Measurements from ENCODE around the gene SOX5. TPM values are rescaled to one million over a fixed set of nuclear protein-coding genes. Genes with fewer than 3 reads are reported as not detected.
"Not testable (repeated sequence)": the region's sequence is repeated elsewhere in the genome, so short reads cannot be mapped to it uniquely, and the experiment has no call there.

SOX5 gene
- total RNA-seq, 1 experiment from 2014 or later: not detected

DNA sequence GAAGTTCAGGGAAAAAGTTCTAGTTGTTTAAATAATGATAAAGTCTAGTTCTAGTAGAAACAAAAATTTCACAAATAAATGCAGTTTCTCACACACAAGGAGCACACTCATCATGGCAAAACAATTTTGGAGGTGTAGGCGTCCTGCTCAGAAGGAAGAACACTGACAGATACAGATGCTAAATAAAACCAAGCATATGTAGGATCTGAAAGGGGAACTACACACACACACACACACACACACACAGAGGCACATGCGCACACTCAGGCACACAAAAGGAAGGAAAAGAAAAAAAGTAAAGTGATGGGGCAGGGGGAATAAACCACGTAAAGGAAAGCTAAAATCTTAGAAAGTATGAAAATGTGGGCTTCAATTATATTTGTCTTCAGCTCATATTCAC, 117.7 kb downstream of the SOX5 start:
- H3K27me3 Mint-ChIP-seq (ENCODE audit: unreplicated experiment): no peaks in the 10 kb centered on the region
- H3K27ac Mint-ChIP-seq (ENCODE audit: unreplicated experiment): no peak overlapping the region
- H3K36me3 Mint-ChIP-seq (ENCODE audit: insufficient read depth, unreplicated experiment): no peaks in the 10 kb centered on the region
- BruUV-seq (replicated peaks): no TSS peak
- intact Hi-C loops (cut with micrococcal nuclease; ENCODE audit: unreplicated experiment): no loop called here
- no peak for DNase-seq
- no peak for TF ChIP-seq CTCF (IDR thresholded peaks at IDR 0.05; ENCODE audit: unreplicated experiment)
- CTCF ChIA-PET: no interaction called here
- H3K4me3 Mint-ChIP-seq (ENCODE audit: low read depth, unreplicated experiment): no peak overlapping the region
- no peaks in the 10 kb centered on the region for H3K9me3 Mint-ChIP-seq (ENCODE audit: low read depth, unreplicated experiment)
- no peaks in the 10 kb centered on the region for H3K4me1 Mint-ChIP-seq (ENCODE audit: low read depth, unreplicated experiment)

- Mint-ChIP-seq H3K9me3 (ENCODE audit: low read depth, unreplicated experiment) (no peaks in the 10 kb centered on the region), H3K36me3 (ENCODE audit: insufficient read depth, unreplicated experiment) (no peaks in the 10 kb centered on the region), H3K27ac (ENCODE audit: unreplicated experiment) (no peak overlapping the region), H3K4me1 (ENCODE audit: low read depth, unreplicated experiment) (no peaks in the 10 kb centered on the region), H3K27me3 (ENCODE audit: unreplicated experiment) (no peaks in the 10 kb centered on the region), H3K4me3 (ENCODE audit: low read depth, unreplicated experiment) (no peak overlapping the region)
- intact Hi-C loops (cut with micrococcal nuclease; ENCODE audit: unreplicated experiment): no loop called here
- BruUV-seq (replicated peaks): no TSS peak
- TF ChIP-seq CTCF (IDR thresholded peaks at IDR 0.05; ENCODE audit: unreplicated experiment): no peak
- CTCF ChIA-PET: no interaction called here
- no peak for DNase-seq
Measured at GRCh38 chr12:23830210-23830609, 119.3 kb downstream of the SOX5 start.

DNA sequence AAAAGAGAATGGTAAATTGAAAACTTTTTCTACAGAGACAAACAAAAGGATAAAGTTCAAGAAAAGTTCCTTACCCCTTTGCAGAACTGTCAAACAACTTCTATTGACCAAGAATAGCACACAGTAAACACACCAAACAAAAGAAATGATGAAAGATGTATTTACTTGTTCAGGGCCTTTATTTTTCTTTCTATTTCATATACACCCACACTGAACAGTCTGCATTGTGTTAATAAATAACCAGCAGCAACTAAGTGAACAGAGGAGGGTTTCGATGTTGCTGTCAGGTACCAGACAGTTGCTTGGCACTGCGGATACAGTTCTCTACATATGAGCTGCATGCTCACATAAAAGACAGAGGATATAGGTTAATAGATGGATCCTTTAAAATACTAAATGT, 122.1 kb downstream of the SOX5 start:
- TF ChIP-seq CTCF (IDR thresholded peaks at IDR 0.05; ENCODE audit: unreplicated experiment): no peak
- no peaks in the 10 kb centered on the region for H3K36me3 Mint-ChIP-seq (ENCODE audit: insufficient read depth, unreplicated experiment)
- no TSS peak for BruUV-seq (replicated peaks)
- H3K4me1 Mint-ChIP-seq (ENCODE audit: low read depth, unreplicated experiment): no peaks in the 10 kb centered on the region
- intact Hi-C loops (cut with micrococcal nuclease; ENCODE audit: unreplicated experiment): no loop called here
- H3K27ac Mint-ChIP-seq (ENCODE audit: unreplicated experiment): no peak overlapping the region
- H3K4me3 Mint-ChIP-seq (ENCODE audit: low read depth, unreplicated experiment): no peak overlapping the region
- DNase-seq: no peak
- CTCF ChIA-PET: no interaction called here
- H3K27me3 Mint-ChIP-seq (ENCODE audit: unreplicated experiment): no peaks in the 10 kb centered on the region
- peaks cover 3% of the 10 kb centered on the region for H3K9me3 Mint-ChIP-seq (ENCODE audit: low read depth, unreplicated experiment)

DNA sequence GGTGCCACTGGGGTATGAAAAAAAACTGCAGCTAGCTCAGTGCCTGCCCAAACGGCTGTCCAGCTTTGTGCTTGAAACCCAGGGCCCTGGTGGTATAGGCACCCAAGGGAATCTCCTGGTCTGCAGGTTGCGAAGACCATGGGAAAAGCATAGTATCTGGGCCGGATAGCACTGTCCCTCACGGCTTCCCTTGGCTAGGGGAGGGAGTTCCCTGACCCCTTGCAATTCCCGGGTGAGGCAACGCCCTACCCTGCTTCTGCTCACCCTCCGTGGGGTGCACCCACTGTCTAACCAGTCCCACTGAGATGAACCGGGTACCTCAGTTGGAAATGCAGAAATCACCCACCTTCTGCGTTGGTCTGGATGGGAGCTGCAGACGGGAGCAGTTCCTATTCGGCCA, 124.3 kb downstream of the SOX5 start:
- H3K4me3 Mint-ChIP-seq (ENCODE audit: low read depth, unreplicated experiment); CTCF ChIA-PET; H3K4me1 Mint-ChIP-seq (ENCODE audit: low read depth, unreplicated experiment); intact Hi-C loops (cut with micrococcal nuclease; ENCODE audit: unreplicated experiment); H3K36me3 Mint-ChIP-seq (ENCODE audit: insufficient read depth, unreplicated experiment); BruUV-seq (replicated peaks); H3K27me3 Mint-ChIP-seq (ENCODE audit: unreplicated experiment); DNase-seq; H3K9me3 Mint-ChIP-seq (ENCODE audit: low read depth, unreplicated experiment); H3K27ac Mint-ChIP-seq (ENCODE audit: unreplicated experiment): not testable (repeated sequence)

- CTCF ChIA-PET: no interaction called here
- Mint-ChIP-seq H3K4me1 (ENCODE audit: low read depth, unreplicated experiment) (no peaks in the 10 kb centered on the region), H3K27ac (ENCODE audit: unreplicated experiment) (no peak overlapping the region), H3K36me3 (ENCODE audit: insufficient read depth, unreplicated experiment) (no peaks in the 10 kb centered on the region), H3K9me3 (ENCODE audit: low read depth, unreplicated experiment) (peaks cover 6% of the 10 kb centered on the region), H3K27me3 (ENCODE audit: unreplicated experiment) (no peaks in the 10 kb centered on the region), H3K4me3 (ENCODE audit: low read depth, unreplicated experiment) (no peak overlapping the region)
- no peak for DNase-seq
- BruUV-seq (replicated peaks): no TSS peak
- intact Hi-C loops (cut with micrococcal nuclease; ENCODE audit: unreplicated experiment): no loop called here
- TF ChIP-seq CTCF (IDR thresholded peaks at IDR 0.05; ENCODE audit: unreplicated experiment): no peak
Measured at GRCh38 chr12:23824358-23824757, 125.1 kb downstream of the SOX5 start.

GRCh38 chr12:23822883-23823282, 126.6 kb downstream of the SOX5 start:
- H3K4me3 Mint-ChIP-seq (ENCODE audit: low read depth, unreplicated experiment); H3K4me1 Mint-ChIP-seq (ENCODE audit: low read depth, unreplicated experiment); BruUV-seq (replicated peaks); H3K9me3 Mint-ChIP-seq (ENCODE audit: low read depth, unreplicated experiment); DNase-seq; H3K36me3 Mint-ChIP-seq (ENCODE audit: insufficient read depth, unreplicated experiment); H3K27me3 Mint-ChIP-seq (ENCODE audit: unreplicated experiment); CTCF ChIA-PET; H3K27ac Mint-ChIP-seq (ENCODE audit: unreplicated experiment); intact Hi-C loops (cut with micrococcal nuclease; ENCODE audit: unreplicated experiment): not testable (repeated sequence)
